ENCODE data around the gene DGKG. TPM values are rescaled to one million over a fixed set of nuclear protein-coding genes. Genes with fewer than 3 reads are reported as not detected.
A peak's percentile ranks its signal among the peaks of the same experiment; 100 is the strongest.

The DGKG gene
- total RNA-seq, 6 experiments from 2014 or later = 0.21 to 0.54 (median 0.38) TPM

- no peak overlapping the region for H3K4me3 Mint-ChIP-seq
- H3K9me3 Mint-ChIP-seq = no peaks in the 10 kb centered on the region
- TF ChIP-seq CTCF (IDR thresholded peaks at IDR 0.05) = no peak
- DNase-seq = no peak
- peaks cover 36% of the 10 kb centered on the region for H3K27me3 Mint-ChIP-seq (ENCODE audit: insufficient read depth)
- no peaks in the 10 kb centered on the region for H3K36me3 Mint-ChIP-seq (ENCODE audit: low read depth)
- H3K27ac Mint-ChIP-seq = no peak overlapping the region
- H3K4me1 Mint-ChIP-seq (ENCODE audit: low read depth) = no peaks in the 10 kb centered on the region
Measured at GRCh38 chr3:186247821-186248814, 113.9 kb downstream of the DGKG start.

DNA sequence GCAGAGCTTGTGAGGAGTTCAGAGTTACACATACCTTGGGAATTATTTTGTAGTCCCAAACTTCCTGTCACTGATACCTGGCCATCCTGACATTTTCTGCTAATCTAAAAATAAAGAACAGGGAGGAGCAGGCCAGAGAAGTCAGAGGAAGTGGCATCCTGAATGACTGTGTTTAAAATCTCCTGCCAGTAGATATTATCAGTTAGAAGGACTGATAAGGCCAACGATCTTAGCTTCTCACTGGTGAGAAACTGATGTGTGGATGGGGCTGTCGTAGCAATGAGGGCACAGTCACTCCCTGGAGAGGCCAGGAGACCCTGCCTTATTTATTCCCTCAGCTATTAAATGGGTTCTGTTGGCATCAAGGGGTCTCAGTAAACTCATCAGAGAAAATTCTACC, 115.1 kb downstream of the DGKG start:
- Mint-ChIP-seq H3K4me3 (no peak overlapping the region), H3K27ac (no peak overlapping the region), H3K27me3 (ENCODE audit: insufficient read depth) (peaks cover 30% of the 10 kb centered on the region), H3K4me1 (ENCODE audit: low read depth) (no peaks in the 10 kb centered on the region), H3K9me3 (no peaks in the 10 kb centered on the region), H3K36me3 (ENCODE audit: low read depth) (no peaks in the 10 kb centered on the region)
- no peak for DNase-seq
- TF ChIP-seq CTCF (IDR thresholded peaks at IDR 0.05) = no peak

DNA sequence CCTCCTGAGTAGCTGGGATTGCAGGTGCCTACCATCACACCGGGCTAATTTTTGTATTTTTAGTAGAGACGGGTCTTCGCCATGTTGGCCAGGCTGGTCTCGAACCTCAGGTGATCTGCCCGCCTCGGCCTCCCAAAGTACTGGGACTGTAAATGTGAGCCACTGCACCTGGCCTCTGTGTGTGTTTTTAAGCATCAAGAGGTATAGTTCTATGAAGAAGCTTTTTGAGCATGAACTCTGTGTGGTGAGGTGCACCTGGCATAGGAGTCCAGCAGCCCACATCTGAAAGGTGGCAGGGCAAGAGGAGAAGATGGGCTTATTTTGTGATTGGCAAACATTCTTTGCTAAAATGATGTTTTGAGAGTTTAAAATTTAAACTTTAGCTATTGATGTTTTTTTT, 118.0 kb downstream of the DGKG start:
- H3K4me3 Mint-ChIP-seq = no peak overlapping the region
- no peak overlapping the region for H3K27ac Mint-ChIP-seq
- H3K27me3 Mint-ChIP-seq (ENCODE audit: insufficient read depth) = peaks cover 21% of the 10 kb centered on the region
- no peaks in the 10 kb centered on the region for H3K4me1 Mint-ChIP-seq (ENCODE audit: low read depth)
- TF ChIP-seq CTCF (IDR thresholded peaks at IDR 0.05) = no peak
- DNase-seq = no peak
- H3K9me3 Mint-ChIP-seq = no peaks in the 10 kb centered on the region
- H3K36me3 Mint-ChIP-seq (ENCODE audit: low read depth) = no peaks in the 10 kb centered on the region

- H3K36me3 Mint-ChIP-seq (ENCODE audit: low read depth) = no peaks in the 10 kb centered on the region
- no peak overlapping the region for H3K4me3 Mint-ChIP-seq
- peaks cover 21% of the 10 kb centered on the region for H3K27me3 Mint-ChIP-seq (ENCODE audit: insufficient read depth)
- no peak overlapping the region for H3K27ac Mint-ChIP-seq
- no peaks in the 10 kb centered on the region for H3K9me3 Mint-ChIP-seq
- H3K4me1 Mint-ChIP-seq (ENCODE audit: low read depth) = no peaks in the 10 kb centered on the region
- DNase-seq = peak; percentile 36
- peak; percentile 68 for TF ChIP-seq CTCF (IDR thresholded peaks at IDR 0.05)
Measured at GRCh38 chr3:186241910-186242821, 119.9 kb downstream of the DGKG start.

- TF ChIP-seq CTCF (IDR thresholded peaks at IDR 0.05) = peak; percentile 30
- Mint-ChIP-seq H3K4me1 (ENCODE audit: low read depth) (no peaks in the 10 kb centered on the region), H3K9me3 (no peaks in the 10 kb centered on the region), H3K27ac (no peak overlapping the region), H3K4me3 (no peak overlapping the region), H3K27me3 (ENCODE audit: insufficient read depth) (peaks cover 24% of the 10 kb centered on the region), H3K36me3 (ENCODE audit: low read depth) (no peaks in the 10 kb centered on the region)
- no peak for DNase-seq
Measured at GRCh38 chr3:186239321-186239720, 122.7 kb downstream of the DGKG start.
